ENCODE data around the gene LRP2BP.

LRP2BP gene

DNA sequence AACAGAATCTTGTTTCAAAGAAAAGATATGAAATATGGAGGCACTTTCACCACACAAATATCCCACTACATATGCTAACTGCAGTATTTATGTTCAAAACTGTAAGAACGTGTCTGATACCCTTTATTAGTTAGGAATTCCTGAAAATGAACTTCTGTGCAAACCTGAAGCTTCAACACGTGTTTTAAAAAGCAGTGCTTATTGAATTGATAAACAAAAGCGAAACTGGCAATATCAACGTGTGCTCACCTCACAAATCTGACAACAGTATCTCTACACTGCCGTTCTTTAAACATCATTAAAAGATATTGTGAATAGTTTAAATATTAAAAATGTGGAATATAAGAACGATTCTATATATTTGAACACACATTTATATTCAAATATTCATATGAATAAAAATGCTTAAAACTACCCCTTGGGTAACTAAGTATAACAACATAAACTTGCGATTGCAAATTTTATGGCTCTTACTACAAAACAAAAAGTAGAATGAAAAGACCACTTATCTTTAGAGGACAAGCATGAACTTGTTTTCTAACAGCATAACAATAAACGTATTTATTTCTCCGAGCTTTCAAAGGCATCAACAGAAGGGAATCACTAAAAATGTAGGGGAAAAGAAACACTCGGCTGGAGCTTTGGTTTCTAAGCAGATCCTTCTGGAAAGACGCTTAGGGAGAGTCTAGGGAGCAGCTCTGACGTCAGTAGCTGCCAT, at the start of gene LRP2BP:
Gene LRP2BP (minus strand): TSS at position 687 of the 718 bp plus-strand sequence. CDS start 17,738 bp downstream, outside the sequence.
- DNase-seq = no peak

DNA sequence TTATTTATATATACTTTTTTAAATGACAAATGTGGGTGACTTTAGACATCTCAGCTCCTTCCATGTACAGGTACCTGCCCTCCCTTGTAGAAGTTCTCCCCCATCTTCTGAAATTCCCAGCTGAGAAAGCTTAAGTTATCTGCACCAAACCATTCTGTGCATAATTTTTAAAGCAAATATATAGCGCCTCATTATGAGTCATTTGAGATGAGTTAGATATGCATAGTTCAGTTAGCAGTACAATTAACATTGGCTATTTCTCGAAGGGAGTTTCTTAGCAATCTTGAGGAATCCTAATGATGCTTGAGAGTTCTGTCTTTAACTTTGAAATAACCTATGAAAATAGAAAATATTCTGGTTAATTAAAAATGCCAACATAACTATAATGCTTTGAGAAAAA, 49.5 kb upstream of the LRP2BP start:
- DNase-seq = no peak

DNA sequence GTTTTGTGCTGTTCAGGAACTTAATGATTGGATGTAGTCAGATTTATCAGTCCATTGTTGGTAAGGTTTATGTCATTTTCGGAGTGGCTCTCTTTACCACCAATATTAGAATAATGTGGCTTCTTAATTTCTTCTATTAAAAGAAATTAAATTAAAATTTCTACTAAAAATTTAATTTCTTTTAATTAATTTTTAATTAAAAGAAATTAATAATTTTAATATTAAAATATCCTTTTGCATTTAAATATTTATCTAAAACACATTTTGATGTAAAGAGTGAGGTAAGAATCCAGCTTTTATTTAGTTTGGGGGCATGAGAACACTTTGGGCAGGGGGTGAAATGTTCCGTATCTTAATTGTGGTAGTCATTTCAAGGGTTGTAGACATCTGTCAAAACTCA, 45.8 kb upstream of the LRP2BP start:
- DNase-seq = no peak

- DNase-seq = no peak
Measured at GRCh38 chr4:185437809-185438208, 42.1 kb upstream of the LRP2BP start.

GRCh38 chr4:185435466-185435865, 39.7 kb upstream of the LRP2BP start:
- no peak for DNase-seq

GRCh38 chr4:185429660-185430059, 33.9 kb upstream of the LRP2BP start:
- DNase-seq = no peak

DNA sequence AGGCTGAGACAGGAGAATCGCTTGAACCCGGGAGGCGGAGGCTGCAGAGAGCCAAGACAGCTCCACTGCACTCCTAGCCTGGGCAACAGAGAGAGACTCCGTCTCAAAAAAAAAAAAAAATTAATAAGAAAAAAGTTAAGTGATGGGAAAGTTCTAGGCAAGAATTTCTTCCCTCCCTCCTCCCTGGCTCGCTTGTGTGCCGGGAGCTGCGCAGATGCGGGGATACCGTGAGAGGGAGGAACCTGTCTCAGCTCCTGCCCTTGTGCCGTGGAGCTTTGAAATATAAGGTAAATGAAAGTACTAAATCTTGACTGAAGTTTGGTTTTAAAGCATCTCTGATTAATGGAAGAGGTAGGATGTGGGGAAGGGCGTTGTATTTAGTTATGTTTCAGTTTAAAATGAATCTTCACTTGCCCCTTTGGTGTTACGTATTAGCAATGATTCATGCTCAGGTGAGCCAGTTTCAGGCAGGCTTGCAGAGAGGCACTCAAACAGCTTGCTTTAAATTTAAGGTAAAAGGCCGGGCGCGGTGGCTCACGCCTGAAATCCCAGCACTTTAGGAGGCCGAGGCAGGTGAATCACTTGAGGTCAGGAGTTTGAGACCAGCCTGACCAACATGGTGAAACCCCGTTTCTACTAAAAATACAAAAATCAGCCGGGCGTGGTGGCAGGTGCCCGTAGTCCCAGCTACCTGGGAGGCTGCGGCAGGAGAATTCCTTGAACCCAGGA, 31.4 kb upstream of the LRP2BP start:
- no peak for DNase-seq

DNA sequence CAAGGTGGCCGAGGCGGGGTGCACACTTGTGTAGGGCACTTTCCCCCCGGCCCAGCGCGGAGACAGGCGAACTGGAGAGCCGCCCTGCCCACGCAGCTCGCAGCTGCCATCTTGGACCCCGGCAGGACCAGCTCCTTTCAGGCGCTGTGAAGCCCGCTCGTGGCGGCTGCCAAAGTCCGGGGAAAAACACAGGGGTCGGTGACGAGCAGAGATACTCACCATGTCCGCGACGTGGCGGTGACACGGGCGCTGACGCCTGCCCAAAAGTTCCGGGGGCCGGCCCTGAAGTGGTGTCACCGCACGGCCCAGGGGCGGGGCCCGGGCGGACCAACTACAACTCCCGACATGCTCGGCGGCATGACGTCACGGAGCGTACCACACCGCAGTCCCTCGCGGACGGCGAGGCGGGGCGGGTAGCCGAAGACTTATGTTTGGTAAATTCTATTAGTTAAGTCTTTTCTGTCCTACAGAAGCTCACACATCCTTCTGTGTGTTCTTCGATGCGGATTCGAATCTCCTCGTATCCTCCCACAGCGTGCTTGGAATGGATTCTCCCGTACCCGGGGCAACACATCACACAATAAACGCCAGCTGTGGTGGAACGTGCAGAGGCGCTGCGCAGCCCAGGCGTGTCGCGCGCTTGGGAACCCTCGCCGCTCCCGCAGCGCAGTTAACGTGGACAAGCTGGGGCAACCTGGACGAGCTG, 30.1 kb upstream of the LRP2BP start, which contains the start of gene UFSP2:
Gene UFSP2 (minus strand): TSS at position 318 of the 706 bp plus-strand sequence. CDS start 96 bp downstream, at position 222.
- peak; percentile 83 for DNase-seq

GRCh38 chr4:185424905-185425646, 29.4 kb upstream of the LRP2BP start:
- DNase-seq = no peak

DNA sequence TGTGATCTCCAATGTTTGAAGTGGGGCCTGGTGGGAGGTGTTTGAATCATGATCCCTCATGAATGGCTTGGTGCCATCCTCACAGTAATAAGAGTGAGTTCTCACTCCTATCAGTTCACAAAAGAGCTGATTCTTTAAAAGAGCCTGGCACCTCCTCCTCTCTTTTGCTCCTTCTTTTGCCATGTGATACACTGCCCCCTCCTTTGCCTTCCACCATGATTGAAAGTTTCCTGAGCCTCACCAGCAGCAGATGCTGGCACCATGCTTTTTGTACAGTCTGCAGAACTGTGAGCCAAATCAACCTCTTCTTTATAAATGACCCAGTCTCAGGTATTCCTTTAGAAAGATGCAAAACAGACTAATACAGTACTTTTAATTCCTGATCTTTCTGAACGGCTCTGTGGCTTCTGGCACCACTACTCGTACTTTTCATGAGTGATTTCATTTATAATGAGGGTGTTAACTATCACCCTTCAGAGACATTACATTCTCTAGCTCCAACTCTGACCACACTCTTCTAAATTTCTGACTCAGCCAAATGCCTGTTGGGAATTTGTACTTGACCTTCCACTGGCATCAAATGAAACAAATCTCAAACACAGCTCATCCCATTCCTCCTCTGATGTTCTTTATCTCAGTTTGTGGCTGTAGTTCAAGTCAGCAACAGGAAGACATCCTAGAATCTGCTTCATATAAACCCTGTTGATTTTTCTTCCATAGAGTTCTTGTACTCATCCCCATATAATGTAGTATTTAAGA, 25.8 kb upstream of the LRP2BP start:
- DNase-seq = no peak

GRCh38 chr4:185416955-185417354, 21.2 kb upstream of the LRP2BP start:
- DNase-seq = no peak

DNA sequence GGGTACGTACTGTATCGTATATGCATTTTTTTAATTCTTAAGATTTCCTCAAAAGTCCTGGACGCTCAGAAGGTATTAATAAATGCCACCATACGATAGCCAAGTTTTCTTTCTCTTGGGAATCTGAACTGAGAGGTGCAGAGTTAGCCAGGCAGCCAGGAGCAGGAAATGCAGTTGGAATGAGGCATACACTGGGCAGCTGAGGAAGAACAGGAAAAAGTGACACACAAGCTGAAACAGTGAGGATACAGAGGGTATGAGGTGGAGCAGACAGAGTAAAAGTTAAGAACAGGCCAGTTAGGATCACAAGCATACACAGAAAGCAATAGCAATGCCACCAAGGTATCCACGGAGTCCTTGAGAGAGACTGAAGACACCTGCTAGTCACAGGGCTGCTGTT, 16.7 kb upstream of the LRP2BP start:
- DNase-seq = no peak

- DNase-seq = no peak
Measured at GRCh38 chr4:185411849-185412248, 16.1 kb upstream of the LRP2BP start.

GRCh38 chr4:185408432-185408831, 12.7 kb upstream of the LRP2BP start:
- DNase-seq = no peak

DNA sequence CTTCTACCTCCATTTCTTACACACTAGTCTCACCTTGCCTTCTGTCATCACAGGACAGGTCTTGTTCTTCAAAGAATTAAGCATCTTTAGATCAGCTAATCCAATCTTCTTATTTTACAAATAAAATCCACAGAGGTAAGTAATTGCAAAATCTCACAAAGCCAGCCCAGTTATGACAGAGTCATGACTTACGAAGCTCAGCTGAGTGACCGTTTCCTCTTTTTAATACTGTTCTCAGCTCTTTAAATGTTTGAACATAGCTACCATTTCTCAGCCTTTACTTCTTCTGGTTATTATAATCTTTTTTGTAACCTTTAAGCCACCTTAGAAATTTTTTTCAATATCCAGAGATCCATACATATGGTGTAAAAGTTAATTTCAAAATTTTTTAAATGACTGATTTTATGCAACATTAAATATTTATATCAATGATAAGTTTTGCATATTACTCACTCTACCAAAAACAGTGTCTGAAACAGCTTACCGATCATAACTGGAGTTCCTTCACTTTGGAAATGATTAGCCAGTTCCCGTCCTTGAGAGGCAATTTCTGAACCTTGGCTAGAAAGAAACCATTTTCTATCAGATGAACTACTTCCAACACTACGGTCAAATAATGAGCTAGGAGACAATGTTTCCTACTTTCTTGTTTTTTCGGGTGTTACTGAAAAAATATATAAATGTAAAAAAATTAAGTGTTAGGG, 9.7 kb upstream of the LRP2BP start:
- DNase-seq = no peak

DNA sequence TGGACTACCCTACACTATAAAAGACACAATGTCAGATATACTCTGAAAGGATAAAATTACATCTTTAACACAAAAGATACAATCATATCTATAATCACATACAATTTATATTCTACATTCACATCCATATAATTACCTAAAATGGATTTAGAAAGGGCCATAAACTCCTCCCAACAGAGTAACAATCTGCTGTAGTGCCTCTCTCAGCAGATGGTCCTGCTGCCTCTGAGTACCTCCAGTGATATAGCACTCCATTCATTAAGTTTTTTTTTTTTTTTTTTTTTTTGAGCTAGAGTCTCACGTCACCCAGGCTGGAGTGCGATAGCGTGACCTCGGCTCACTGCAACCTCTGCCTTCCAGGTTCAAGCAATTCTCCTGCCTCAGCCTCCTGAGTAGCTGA, 8.3 kb upstream of the LRP2BP start:
- no peak for DNase-seq

- no peak for DNase-seq
Measured at GRCh38 chr4:185399466-185399865, 3.7 kb upstream of the LRP2BP start.

DNA sequence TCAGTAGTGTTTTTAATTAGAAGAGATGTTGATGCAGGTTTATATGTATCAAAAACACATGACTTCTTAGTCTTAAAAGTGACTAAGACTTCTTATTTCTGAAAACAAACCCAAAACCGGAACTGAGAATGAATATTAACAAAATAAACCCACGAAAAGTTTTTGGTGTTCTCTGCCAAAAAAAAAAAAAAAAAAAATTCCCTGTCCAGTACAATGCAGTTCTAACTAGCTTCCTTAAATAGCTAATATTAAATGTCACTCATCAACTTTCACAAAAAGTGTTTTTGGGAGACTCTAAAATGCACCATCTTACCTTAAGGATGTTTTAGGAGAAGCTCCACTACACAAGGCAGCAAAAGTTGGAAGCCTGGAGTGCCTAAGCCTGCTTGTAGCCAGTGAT, 2.9 kb upstream of the LRP2BP start:
- DNase-seq = no peak

DNA sequence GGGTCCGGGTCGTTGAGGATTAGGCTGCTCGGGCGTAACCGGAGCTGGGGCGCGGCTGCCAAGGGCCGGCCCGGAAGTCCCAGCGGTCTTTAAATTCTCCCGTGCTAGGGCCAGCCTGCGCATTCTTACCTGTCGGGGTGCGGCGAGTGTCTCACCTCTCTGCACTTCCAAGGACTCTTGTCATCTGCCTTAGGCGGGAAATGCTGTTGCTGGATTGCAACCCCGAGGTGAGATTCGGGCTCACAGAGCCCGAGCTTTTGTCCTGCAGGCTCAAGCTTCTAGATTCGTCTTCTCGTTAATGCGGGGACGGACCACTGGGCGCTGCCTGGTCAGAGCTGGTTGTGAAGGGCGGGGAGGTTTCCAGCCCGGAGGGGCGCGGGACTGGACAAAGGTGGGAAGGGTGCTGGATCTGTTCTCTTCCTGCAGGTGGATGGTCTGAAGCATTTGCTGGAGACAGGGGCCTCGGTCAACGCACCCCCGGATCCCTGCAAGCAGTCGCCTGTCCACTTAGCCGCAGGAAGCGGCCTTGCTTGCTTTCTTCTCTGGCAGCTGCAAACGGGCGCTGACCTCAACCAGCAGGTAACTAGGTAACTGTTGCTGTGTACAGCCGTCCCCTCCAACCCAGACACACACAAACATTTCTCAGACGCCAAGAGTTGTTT, 1.1 kb upstream of the LRP2BP start, which contains the start of gene ANKRD37:
Gene ANKRD37 (plus strand): TSS at position 118 of the 662 bp plus-strand sequence. CDS start 83 bp downstream, at position 201.
- no peak for DNase-seq

DNA sequence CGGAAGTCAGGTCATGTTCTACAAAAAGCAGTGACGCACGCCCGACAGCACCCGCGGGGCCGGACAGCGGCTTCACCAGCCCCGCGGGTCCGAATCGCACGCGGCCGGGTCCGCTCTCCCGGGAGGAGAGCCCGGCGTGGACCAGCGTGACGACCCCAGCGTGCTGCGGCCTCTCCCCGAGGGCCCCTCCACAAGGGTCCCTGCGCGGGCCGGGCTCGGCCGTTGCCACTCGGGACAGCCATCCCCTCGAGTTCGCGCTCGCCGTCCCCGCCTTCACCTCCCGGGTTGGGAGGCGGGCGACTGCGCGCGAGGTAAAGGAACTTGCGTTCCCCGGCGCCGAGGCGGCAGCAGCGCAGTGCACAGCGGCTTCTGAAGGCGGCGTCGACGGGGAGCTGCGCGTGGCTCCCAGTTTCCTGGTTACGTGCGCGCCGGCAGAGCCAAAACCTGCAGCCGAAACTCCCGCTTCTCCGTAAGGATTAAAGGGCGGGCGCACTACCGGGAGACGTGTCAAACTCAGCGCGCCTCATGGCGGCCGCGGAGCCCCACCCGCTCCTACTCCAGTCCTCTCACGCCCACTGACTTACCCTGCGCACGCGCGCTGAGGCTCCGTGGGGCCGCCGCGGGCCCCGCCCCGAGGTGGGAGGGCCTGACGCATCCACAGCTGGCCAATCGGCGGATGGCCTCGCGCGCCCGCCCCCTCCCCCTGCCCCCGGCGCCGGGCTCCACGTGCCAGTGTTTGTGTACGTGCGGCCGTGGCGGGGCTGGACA, 416 bp upstream of the LRP2BP start:
- peak; percentile 95 for DNase-seq

All from activated CD4-positive, alpha-beta T cell treated with anti-CD3 and anti-CD28 coated beads for 1 hour (primary cell).